ENCODE measurements around the gene TTC36.
"Not testable (repeated sequence)": the region's sequence is repeated elsewhere in the genome, so short reads cannot be mapped to it uniquely, and the experiment has no call there.

Gene TTC36

GRCh38 chr11:118527109-118527508 is at the start of gene TTC36:
TTC36 (plus strand) TSS chr11:118527474; CDS start chr11:118527495, 21 bp downstream.
- FAIRE-seq = no peak

GRCh38 chr11:118481238-118481637 is 46.0 kb upstream of the TTC36 start:
- FAIRE-seq = not testable (repeated sequence)

- no peak for FAIRE-seq
Observed at GRCh38 chr11:118484405-118484804, 42.9 kb upstream of the TTC36 start.

- peak; percentile 69 for FAIRE-seq
Observed at GRCh38 chr11:118485273-118485672, 42.0 kb upstream of the TTC36 start.

GRCh38 chr11:118488480-118489109 is 38.7 kb upstream of the TTC36 start:
- FAIRE-seq = peak; percentile 97

GRCh38 chr11:118491041-118491440 is 36.2 kb upstream of the TTC36 start:
- FAIRE-seq = no peak

GRCh38 chr11:118497831-118498230 is 29.4 kb upstream of the TTC36 start:
- no peak for FAIRE-seq

- no peak for FAIRE-seq
Observed at GRCh38 chr11:118503216-118503615, 24.1 kb upstream of the TTC36 start.

- no peak for FAIRE-seq
Observed at GRCh38 chr11:118511601-118512000, 15.7 kb upstream of the TTC36 start.

- FAIRE-seq = no peak
Observed at GRCh38 chr11:118514103-118514502, 13.2 kb upstream of the TTC36 start.

GRCh38 chr11:118519549-118519948 is 7.7 kb upstream of the TTC36 start:
- FAIRE-seq = no peak

- no peak for FAIRE-seq
Observed at GRCh38 chr11:118521892-118522311, 5.4 kb upstream of the TTC36 start.

- FAIRE-seq = no peak
Observed at GRCh38 chr11:118522571-118523072, 4.7 kb upstream of the TTC36 start.

GRCh38 chr11:118524356-118524755 is 2.9 kb upstream of the TTC36 start:
- FAIRE-seq = no peak

GRCh38 chr11:118524757-118525470 is 2.4 kb upstream of the TTC36 start:
- no peak for FAIRE-seq

- FAIRE-seq = peak; percentile 45
Observed at GRCh38 chr11:118526688-118527087, 586 bp upstream of the TTC36 start.

GRCh38 chr11:118528511-118528910 is 1.2 kb downstream of the TTC36 start:
- no peak for FAIRE-seq

- FAIRE-seq = no peak
Observed at GRCh38 chr11:118529584-118530175, 2.4 kb downstream of the TTC36 start.

- FAIRE-seq = no peak
Observed at GRCh38 chr11:118530180-118530682, 3.0 kb downstream of the TTC36 start.

- FAIRE-seq = no peak
Observed at GRCh38 chr11:118530683-118531596, 3.7 kb downstream of the TTC36 start, which contains the start of gene TMEM25. TMEM25 (plus strand) TSS chr11:118531192; CDS start chr11:118531802, 610 bp downstream.

GRCh38 chr11:118531597-118532084 is 4.4 kb downstream of the TTC36 start:
- FAIRE-seq = no peak

- no peak for FAIRE-seq
Observed at GRCh38 chr11:118532091-118532490, 4.8 kb downstream of the TTC36 start.
